Sigmoid colon (tissue), 4 donors: ENCODE data around the gene DLGAP4.

Source experiments
- CTCF ChIP-seq, 4 experiments: fragments of 450-650 bp in 3 of 4; fragments of 200-600 bp in 1 of 4; IDR thresholded peaks; one replicate each; pipeline ENCODE4 v1.5.1; 2016 to 2019; ENCODE audit warnings: antibody characterized with exemption in 4 of 4, mild to moderate bottlenecking in 3 of 4, moderate library complexity in 2 of 4
- EP300 ChIP-seq, 4 donors: sonication (generic); formaldehyde crosslinking; IDR thresholded peaks; one replicate each; pipeline ENCODE4 v1.6.1; 2017; ENCODE audit warnings: antibody characterized with exemption in 4 of 4

GRCh38 chr20:36314734-36315544 lies 8.8 kb downstream of the DLGAP4 start:
- no peak for TF ChIP-seq EP300 (IDR thresholded peaks at IDR 0.05)
- no peak for TF ChIP-seq CTCF (IDR thresholded peaks at IDR 0.05)
